HG03103 (cell line): Measurements from ENCODE around the gene KRTAP5-7.

Experiments
- ATAC-seq: cut with Tn5 transposase; IDR thresholded peaks from one replicate; pipeline ENCODE4 v1.9.1; 2021; ENCODE audit warnings: low read depth; ENCODE audit not compliant: unreplicated experiment

The KRTAP5-7 gene

DNA sequence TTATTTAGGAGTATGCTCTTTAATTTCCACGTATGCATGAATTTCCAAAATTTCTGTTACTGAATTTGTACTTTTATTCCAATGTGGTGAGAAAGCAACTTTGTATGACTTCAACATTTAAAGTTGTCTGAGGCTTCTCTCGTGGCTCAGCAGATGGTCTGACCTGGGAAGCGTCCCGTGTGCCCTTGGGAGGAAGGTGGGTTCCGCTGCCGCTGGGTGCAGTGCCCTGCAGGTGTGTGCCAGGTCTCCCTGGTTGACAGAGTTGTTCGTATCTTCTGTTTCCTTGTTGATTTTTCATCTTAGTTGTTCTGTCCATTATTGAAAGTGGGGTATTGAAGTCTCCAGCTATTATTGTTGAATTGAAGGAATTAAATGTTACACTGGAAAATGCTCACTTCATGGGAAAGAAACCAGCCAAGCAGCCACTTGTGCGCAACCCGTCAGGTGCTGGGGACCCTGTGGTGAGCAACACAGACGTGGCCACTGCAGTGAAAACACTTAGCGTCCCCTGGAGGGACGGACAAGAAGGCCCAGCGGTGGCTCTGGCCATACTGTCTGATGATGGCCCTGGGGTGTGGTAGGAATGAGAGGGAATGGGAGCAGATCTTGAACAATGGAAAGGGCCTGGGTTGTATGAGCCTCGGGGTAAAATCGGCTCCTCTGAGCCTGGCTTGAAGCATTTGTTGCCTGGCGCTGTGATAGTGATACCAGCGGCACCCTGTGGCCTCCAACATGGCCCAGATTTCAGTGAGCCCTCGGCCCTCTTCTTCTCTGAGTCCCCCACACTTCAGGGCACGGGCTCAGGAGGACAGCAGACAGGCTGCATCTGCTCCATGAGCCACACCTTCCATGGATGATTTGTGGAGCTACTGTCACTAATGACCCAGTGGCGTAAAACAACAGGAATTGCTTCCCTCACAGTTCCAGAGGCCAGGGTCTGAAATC lies 31.5 kb upstream of the KRTAP5-7 start:
- no peak for ATAC-seq

DNA sequence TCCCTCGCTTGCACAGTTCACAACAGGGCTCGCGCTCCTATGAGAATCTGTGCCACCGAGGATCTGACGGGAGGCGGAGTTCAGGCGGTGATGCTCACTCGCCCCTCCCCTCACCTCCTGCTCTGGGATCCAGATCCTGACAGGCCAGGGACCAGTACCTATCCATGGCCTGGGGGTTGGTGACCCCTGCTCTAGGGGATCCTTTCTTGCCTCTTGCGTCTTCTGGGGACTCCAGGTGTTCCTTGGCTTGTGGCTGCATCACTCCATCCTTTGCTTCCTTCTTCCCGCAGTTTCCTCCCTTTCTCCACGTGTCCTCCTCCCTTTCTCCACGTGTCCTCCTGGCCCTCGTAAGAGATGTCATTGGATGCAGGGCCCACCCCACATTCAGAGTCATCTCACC lies 30.6 kb upstream of the KRTAP5-7 start:
- no peak for ATAC-seq

DNA sequence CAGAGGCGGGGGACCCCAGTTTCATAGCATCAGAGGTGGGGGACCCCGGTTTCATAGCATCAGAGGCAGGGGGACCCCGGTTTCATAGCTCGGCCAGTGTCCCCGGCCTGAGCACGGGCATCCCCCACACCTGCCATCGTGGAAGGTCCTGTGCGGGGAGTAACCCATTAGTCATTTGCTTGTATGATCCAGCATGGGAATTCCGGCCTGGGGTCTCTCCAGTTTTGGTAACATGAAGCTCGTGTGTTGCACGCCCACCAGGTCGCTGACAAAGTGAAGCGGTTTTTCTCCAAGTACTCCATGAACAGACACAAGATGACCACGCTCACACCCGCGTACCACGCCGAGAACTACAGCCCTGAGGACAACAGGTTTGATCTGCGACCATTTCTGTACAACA lies 29.0 kb upstream of the KRTAP5-7 start:
- ATAC-seq = no peak

DNA sequence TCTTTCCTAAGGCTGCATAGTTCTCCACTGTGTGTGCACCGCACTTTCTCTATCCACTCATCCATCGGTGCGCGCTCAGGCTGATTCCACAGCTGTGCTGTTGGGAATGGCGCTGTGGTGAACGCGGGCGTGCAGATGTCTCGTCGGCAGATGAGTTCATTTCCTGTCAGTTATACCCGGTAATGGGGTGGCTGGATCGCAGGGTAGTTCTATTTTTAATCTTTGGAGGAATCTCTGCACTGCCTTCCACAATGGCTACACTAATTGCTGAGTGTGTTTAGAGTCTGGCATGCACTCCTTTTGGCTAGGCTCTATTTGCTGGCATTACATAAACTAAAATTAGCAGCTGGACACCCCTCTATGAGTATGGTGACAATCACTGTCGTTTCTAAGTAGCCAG lies 27.9 kb upstream of the KRTAP5-7 start:
- ATAC-seq = no peak

DNA sequence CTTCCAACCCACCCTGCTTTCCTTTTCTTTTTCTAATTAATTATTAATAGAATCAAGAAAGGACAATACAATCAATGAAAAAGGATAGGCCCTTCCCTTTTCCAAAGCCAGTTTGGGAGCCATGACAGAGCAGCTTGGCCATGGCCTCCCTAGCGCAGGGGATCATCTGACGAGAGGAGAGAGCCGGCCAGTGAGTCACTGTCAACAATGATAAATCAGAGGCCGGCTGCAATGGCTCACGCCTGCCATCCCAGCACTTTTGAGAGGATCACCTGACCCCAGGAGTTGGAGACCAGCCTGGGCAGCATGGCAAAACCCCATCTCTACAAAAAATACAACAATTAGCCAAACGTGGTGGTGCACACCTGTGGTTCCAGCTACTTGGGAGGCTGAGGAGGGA lies 27.5 kb upstream of the KRTAP5-7 start:
- no peak for ATAC-seq

DNA sequence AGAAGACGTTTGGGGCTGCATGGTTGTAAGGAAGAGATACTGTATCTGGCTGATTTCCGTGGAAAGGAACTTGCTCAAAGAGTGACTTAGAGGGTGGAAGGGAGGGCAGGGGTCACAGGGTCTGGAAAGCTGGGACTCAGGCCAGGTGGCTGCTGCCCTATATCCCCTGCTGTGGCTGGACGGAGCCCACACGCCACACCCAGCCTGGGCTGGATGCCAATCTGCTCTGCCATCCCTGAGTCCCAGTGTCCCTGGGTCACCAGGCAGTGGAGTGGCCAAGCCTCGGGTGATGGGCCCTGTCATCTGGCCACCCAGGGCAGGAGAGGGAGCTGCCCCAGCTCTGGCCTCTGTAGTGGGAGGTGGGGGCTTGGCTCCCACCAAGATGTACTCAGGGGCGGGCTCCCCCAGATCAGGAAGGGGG lies 26.5 kb upstream of the KRTAP5-7 start:
- no peak for ATAC-seq

DNA sequence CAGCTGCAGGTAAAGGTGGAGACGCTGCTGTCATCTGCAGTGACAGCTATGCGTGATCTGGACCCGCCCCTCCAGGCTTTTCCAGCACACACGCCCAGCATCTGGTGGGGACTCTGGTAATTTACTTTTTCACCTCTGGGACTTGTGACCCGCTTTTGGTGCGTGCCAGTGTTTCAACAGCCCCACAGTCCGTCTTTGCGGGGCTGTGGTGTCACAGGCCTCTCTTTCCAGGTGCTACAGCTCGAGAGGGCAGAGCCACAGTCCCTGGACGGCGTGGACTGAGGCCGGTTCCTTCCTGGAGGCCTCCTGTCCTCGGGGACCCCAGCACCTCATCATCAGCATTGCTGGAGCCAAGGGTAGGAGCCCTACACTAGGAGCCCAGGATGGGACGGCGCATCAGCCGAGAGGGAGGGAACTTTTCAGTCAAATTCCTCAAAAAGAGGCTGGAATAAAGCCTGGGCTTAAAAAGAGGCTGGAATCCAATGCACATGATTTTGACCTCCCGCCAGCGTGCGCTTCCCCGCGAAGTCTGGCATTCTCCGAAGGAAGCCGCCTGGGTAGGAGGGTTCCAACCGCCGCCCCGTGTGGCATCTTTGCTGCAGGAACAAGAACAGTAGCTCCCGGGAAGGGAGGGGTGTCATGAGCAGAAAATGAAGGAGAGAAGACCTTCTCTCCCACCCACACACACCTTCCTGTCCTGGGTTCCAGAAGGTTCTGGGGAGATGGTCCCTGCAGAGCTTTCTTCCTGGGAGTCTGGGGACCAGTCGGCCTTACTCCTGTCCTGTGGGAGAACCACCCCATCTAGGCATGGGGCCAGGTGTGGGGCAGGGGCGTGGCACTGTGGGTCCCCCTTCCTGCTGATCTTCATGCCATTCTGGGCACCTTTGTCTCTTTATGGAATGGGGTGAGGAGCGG lies 25.7 kb upstream of the KRTAP5-7 start:
- ATAC-seq = no peak

DNA sequence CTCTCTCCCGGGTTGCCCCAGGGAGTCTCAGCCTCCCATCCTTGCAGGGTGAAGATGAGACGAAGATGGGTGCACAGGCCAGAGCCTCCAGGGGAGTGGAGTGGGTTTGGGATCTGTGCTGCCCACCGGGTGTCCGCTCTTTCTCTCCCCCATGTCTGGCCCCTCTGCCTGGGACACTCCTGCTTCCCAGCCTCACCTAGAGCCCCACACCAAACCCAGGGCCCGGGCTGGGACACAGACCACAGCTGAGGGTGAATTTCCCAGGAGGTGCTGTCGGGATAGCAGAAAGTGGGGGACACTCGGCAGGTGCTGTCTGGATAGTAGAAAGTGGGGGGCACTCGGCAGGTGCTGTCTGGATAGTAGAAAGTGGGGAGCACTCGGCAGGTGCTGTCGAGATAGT lies 25.0 kb upstream of the KRTAP5-7 start:
- no peak for ATAC-seq

DNA sequence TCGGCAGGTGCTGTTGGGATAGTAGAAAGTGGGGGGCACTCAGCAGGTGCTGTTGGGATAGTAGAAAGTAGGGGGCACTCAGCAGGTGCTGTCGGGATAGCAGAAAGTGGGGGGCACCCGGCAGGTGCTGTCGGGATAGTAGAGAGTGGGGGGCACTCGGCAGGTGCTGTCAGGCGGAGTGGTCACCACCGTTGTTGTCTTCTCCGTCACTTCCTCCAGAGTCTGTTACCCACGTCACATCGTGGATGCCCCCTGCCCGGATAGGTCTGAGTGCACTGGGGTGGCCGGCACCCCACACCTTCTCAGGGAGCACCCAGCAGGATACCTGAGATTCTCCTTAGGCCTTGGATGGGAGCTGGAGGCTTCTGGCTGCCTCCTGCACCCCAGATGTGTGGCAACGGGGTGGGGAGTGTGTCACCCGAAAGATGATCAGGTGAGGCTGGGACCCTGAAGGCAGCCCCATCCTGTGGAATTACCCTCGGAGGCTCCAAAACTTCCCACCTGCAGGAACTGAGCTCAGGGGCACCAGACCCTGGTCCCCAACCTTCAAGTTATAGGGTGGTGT lies 24.1 kb upstream of the KRTAP5-7 start:
- ATAC-seq = no peak

DNA sequence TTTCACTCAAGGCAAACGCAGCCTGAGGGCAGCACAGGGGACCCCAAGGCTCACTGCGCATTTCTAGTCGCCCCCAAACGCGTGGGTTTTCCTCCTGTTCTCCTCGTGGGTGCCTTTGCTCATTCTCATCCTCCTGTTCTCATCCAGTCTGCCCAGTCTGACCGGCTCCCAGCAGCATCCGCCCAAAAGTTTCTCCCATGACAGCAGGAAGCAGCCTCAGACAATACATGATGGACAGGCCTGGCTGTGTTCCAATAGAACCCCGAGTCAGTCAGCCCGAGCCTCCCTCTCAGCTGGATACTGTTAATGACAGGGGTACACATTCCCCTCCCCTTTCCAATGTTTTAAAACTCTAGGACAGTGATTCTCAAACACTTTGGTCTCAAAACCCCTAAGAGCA lies 22.5 kb upstream of the KRTAP5-7 start:
- no peak for ATAC-seq

DNA sequence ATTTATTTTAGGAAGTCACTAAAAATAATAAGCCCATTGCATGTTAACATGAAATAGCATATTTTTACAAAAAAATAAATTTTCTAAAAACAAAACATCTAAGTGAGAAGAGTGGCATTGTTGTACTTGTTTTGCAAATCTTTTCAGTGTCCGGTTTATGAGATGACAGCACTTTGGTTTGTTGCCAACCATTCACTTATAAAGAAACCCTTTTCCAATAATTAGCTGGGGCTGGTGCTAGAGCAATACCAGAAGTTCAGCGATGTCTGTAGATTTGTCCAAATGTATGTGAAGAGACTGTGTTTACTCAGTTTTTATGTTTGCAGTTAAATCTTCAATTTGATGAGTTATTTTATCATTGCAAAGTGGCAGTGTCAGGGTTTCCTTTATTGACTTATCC lies 22.1 kb upstream of the KRTAP5-7 start:
- ATAC-seq = no peak

DNA sequence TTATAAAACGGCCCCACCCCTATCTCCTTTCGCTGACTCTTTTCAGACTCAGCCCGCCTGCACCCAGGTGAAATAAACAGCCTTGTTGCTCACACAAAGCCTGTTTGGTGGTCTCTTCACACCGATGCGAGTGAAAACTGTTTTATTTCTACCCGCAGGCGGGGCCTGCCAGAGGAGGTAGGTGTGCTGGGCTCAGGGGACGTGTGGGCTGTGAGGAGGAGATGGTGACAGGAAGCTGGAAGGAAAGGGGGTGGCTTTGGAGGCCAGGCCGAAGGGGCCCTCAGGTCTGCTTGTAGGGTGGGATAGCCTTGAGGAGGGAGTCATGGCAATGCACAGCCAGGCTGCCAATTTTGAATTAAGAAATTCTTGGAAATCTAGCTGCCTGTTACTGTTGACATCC lies 21.3 kb upstream of the KRTAP5-7 start:
- no peak for ATAC-seq

DNA sequence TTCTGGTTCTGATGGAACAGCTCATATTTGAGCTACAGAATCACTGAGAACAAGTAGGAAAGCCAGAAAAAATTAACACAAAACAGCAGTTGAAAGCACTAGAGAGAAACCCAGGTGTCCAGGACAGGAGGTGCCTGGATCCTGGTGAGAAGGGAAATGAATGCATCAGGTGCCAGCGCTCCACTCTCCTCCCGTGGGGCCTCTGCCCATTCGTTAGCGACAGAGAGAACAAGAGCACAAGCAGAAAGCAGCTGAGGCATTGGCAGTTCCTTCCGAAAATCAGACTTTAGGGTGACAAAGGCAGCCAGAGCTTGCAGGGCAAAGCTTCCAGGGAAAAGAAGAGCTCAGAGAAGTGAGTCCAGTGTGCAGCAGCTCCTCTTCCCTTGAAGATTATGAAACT lies 20.0 kb upstream of the KRTAP5-7 start:
- ATAC-seq = no peak

DNA sequence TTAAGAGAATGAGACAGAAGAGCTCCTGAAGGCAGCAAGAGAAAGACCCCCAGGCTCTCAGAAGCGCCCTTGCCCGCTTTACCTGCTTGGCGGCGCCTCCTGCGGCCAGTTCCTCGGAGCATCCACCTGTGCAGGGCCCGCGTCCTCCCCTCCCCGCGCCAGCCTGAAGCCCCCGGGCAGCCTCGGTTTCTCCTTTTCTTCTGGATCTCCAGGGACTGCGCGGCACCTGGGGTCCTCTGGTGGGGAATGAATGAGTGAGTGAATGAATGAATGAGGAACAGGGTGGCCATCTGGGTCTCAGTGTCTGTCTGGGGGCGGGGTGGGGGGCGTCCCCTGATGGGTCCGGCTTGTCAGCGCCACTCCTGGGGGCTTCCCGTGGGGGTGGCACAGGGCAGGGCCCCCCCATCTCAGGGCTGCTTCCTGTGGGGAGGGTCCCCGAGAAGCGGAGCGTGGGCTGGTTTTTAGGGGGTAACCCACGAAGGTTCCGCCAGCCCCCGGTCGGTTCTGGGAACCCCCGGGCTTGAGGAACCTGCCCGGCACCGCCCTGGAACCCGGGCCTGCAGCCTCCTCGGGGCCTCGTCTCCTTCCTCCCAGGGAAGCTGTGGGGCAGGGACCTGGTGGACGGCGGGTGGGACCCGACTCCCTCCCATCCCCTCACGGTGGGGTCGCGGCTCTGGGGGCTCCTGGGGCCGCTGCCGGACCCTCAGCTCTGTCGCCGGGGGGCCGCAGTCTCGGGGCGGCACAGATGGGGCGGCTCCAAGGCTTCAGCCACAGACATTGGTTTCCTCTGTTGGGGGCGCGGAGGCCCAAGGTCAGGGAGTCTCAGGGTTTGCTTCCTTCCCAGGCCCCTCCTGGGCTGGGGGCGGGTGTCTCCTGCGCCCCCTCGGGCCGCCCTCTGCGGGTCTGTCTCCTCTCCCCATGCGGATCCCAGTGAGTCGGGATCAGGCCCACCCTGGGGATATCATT lies 8.3 kb upstream of the KRTAP5-7 start:
- ATAC-seq = no peak

DNA sequence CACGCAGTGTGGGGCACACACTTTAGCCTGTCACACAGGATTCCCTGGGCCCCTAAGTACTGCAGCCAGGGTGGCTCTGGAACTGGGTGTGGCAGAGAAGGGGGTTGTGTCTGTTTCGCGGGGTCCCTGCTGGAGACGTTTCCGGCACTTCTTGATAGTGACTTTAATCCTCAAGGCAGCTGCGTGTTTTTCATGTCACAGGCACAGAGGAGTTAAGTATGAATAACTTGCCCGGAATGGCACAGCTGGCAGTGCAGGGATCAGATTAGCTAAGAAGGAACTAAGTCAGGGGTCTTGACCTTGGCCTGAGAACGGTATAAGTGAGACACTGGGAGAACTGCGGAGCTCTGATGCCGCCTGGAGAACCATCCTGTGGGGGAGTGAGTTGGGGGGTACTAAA lies 7.5 kb upstream of the KRTAP5-7 start:
- ATAC-seq = no peak

DNA sequence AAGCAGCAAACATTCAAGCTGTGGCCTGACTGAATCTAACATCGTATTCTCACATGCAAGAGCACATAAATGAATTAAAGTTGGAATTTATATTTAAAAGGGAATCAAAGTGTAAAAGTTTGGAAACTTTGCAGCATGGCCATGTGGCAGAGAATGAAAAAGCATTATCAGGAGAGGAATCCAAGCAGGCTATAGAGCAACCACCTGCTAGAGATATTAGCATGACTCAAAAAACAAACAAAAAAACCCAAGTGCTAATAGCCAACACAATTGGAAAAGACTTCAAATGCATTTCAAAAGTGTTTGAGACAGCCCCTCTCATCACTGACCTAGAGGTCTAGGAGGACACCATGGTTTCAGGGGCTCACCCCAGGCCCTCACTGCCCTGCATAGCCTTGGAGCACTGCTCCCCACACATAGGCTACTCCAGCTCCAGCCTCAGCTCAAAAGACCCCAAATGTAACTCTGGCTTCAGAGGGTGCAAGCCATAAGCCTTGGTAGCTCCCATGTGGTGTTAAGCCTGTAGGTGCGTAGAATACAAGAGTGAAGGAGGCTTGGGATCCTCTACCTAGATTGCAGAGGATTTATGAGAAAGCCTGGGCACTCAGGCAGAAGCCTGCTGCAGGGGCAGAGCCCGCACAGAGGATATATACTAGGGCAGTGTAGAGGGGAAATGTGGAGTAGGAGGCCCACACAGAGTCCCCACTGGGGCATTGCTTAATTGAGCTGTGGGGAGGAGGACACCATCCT lies 1.7 kb upstream of the KRTAP5-7 start:
- ATAC-seq = no peak

DNA sequence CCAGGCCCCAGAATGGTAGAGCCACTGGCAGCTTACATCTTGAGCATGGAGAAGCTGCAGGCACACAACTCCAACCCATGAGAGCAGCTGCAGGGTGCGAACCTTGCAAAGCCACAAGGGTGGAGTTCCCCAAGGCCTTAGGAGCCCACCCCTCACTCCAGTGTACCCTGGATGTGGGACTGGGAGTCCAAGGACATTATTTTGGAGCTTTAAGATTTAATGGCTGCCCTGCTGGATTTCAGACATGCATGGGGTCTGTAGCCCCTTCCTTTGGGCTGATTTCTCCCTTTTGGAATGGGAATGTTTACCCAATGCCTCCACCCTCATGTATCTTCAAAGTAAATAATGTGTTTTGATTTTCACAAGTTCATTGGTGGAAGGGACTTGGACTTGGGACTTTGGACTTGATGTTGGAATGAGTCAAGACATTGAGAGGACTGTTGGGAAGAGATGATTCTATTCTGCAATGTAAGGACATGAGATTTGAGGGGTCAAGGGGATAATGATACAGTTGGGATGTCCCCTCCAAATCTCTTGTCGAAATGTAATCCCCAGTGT lies 1.1 kb upstream of the KRTAP5-7 start:
- no peak for ATAC-seq

DNA sequence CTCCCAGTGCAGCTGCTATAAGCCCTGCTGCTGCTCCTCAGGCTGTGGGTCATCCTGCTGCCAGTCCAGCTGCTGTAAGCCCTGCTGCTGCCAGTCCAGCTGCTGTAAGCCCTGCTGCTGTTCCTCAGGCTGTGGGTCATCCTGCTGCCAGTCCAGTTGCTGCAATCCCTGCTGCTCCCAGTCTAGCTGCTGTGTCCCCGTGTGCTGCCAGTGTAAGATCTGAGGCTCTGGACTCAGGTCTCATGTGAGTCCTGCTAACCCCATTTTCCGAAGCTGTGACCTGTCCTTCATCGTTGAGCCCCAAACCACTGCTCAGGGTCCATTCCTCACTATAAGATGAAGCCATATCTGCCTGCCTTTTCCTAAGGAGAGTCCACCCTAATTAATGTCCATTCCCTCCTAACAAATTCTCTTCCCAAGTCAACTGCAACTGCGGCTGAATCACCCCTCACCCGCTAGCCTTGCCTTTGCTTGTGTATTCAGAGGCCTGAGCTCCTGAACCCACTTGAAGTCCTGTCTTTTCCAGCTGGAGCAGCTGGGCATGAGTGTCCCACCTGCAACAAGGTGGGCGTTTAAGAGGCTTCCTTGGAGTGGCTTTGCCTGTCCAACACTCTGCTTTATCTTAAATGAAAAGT lies 626 bp downstream of the KRTAP5-7 start:
- ATAC-seq = no peak

DNA sequence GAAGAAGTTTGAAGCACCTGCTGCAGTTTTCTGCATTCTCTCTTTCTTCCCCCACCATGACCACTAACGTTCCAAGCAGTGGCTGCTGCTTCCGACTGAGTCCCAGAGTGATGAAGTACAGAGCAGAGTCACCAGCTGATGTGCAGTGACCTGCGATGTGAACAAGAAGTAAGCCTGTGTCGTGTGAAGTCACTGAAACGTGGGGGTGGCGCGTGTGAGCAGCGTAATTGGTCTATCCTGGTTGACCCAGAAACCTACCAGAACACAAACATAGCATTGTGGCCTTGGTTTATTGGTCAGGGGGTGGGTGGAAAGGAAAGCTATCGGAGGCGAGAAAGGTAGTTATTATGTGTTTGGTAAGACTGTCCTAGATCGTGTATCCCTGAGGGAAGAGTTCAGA lies 3.5 kb downstream of the KRTAP5-7 start:
- no peak for ATAC-seq
